ENCODE data around the gene BRIP1. TPM values are rescaled to one million over a fixed set of nuclear protein-coding genes. Genes with fewer than 3 reads are reported as not detected.

BRIP1 gene
- total and polyA plus RNA-seq, 9 of the 15 experiments (the other 6 are each of a cell fraction or from before 2014, with no cell fraction given) = 2.4 to 17.5 (median 11.2) TPM

DNA sequence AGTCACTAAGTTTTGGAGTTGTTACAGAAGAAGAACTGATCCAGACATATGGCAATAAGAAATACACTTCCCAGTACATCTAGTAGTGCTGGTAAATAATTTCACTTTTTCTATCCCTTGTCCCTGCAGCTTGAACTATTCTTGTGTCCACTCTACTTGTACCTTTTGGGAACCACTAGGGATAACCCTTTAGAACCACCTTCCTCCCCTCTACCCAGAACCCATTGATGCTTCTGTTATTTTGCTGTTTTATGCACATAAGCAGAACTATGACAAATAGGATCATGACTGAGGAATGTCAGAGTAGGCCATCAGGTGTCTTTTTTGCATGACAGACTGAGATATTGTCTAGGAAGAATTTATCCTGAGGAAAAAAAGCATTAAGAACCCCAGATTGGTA is 125.1 kb downstream of the BRIP1 start:
- H3K27me3 ChIP-seq (ENCODE audit: control insufficient read depth in 2 of 2, insufficient read depth in 2 of 2, low read length in 2 of 2) = no peaks in the 10 kb centered on the region
- H3K27ac ChIP-seq (ENCODE audit: extremely low read depth, low read depth, low read length) = no peak overlapping the region
- no peak for FAIRE-seq
- no peaks in the 10 kb centered on the region for H3K79me2 ChIP-seq (ENCODE audit: control insufficient read depth, insufficient read depth, low read length)
- no peaks in the 10 kb centered on the region for H4K20me1 ChIP-seq (replicated peaks; ENCODE audit: control insufficient read depth, insufficient read depth, low read length)
- peaks cover 5% of the 10 kb centered on the region for H3K36me3 ChIP-seq (ENCODE audit: control insufficient read depth, insufficient read depth, low read length)
- H3K9me3 ChIP-seq (replicated peaks; ENCODE audit: control insufficient read depth, insufficient read depth, low read depth, low read length) = no peaks in the 10 kb centered on the region
- H3K4me3 ChIP-seq = no peak overlapping the region
- H3K9ac ChIP-seq (ENCODE audit: insufficient read depth in 1 of 2, low read depth in 2 of 2, low read length in 2 of 2) = no peak overlapping the region
- DNase-seq (ENCODE audit: extremely low read depth in 1 of 4, low spot score in 3 of 4) = no peak
- H2AFZ ChIP-seq (ENCODE audit: low read depth, low read length) = no peak overlapping the region
- no peaks in the 10 kb centered on the region for H3K4me1 ChIP-seq (replicated peaks in 1 of 2; ENCODE audit: control insufficient read depth in 2 of 2, insufficient read depth in 2 of 2, low read length in 2 of 2)
- ChIA-PET CTCF (ENCODE audit: low intra/inter-chr PET ratio) (no interaction called here), POLR2A (no interaction called here)
- no peak for ATAC-seq
- intact Hi-C loops (cut with micrococcal nuclease) = no loop called here
- no peaks in the 10 kb centered on the region for H3K9me1 ChIP-seq (ENCODE audit: control insufficient read depth, insufficient read depth, low read length)
- in situ Hi-C loops (cut with MboI) = no loop called here
- no TSS peak for BruUV-seq (replicated peaks)
- H3K4me2 ChIP-seq (ENCODE audit: insufficient read depth, low read length) = no peak overlapping the region
- TF ChIP-seq ZNF121 (CRISPR knock-in tag; conservative IDR thresholded peaks at IDR 0.05) (no peak), POLR2AphosphoS5 (IDR thresholded peaks at IDR 0.05; ENCODE audit: control insufficient read depth, insufficient read depth, low read depth, low read length) (no peak), ZNF696 (CRISPR knock-in tag; conservative IDR thresholded peaks at IDR 0.05) (no peak), C11orf30 (IDR thresholded peaks at IDR 0.05; ENCODE audit: low read depth) (no peak), ARHGAP35 (IDR thresholded peaks at IDR 0.05; ENCODE audit: partially characterized antibody) (no peak), EWSR1 (IDR thresholded peaks at IDR 0.05; ENCODE audit: borderline replicate concordance, low read depth, partially characterized antibody) (peak; percentile 68), ZBTB11 (CRISPR knock-in tag; IDR thresholded peaks at IDR 0.05) (peak in 1 of 3 experiments; percentile 78; a peak in 1 of 6 replicates), E2F1 (CRISPR knock-in tag; IDR thresholded peaks at IDR 0.05) (no peak)
